HG02678 (cell line): ENCODE data around the gene IRF2BPL.

ENCODE experiments used
- ATAC-seq: cut with Tn5 transposase; IDR thresholded peaks from one replicate; pipeline ENCODE4 v1.9.1; 2021; ENCODE audit warnings: mild to moderate bottlenecking, moderate library complexity; ENCODE audit not compliant: unreplicated experiment

The IRF2BPL gene

DNA sequence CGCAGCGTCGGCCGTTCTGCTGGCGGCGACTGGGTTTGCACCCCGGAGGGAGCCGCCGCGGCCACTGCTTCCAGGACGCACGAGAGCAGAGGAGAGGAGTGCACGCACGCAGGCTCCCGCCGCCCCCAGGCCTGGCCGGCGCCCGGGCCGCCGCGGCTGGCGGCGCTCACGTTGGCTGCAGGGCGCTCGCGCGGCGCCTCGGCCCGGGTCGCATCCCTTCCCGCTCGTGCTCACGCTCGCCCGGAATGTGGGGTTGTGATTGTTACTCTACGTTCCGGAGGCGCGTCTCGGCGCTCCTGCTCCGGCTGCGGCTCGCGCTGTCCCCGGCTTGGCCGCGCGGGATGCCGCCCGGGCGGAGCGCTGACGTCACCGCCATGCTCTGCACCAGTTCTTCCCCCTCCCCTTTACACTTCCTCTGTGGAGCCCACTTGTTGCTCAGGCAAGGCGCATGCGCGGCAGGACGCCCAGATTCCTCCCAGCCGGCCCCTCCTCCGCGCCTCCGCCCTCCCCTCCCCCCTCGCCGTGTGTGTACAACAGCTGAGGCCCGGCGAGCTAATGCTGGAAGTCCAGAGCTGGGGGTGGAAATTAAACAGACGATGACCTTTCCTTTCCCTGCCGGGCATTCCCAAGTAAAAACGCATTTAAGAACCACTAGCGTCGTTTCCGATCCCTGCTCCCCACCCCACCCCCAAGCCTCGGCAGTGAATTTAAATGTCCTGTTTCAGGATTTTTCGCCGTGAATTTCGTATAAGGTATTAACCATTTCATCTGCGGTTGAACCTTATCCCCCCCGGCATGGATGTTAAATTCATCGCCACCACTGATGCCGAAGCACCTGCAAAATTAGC lies at the start of gene IRF2BPL:
IRF2BPL (minus strand) TSS at position 325 of the 848 bp plus-strand sequence. CDS start 916 bp downstream, outside the sequence.
- peak; percentile 79 for ATAC-seq

DNA sequence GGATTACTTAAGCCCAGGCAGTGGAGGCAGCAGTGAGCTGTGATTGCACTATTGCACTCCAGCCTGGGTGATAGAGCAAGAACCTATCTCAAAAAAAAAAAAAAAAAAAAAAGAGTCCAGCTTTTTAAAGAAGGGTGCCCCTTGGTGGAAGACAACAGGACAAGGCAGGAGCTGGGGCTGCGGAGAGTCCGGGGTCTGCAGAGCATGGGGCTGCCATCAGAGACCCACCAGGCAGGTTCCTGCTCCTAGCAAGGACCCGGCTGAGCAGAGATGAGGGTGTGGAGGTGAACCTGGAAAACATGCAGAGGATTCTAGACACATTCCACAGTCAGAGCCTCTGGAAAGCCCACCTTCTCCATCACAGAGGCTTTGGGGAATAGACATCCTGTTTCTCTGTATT lies 48.5 kb upstream of the IRF2BPL start:
- no peak for ATAC-seq

DNA sequence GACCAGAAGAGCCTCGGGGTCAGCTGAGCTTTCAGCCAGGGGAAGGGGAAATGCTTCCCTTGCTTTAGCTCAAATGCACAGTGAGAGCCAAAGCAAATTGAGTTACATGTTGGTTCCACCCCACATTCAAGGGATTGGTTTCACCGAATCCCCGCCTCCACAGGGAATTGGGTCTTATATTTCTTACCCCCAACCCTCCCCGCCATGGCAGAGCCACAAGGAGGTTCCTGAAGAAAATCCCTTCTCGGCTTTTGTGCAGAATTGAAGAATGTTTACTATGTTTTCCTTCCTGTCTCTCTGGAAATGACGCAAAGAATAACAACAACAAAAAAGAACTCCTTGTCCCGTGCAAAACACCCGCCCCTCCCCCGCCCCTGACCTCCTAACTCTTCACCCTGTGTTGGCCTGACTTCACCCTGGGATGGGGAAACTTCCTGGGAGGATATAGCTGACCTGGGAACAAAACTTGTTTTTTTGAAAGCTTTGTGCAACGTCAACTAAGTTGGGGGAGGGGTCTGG lies 47.7 kb upstream of the IRF2BPL start:
- no peak for ATAC-seq

DNA sequence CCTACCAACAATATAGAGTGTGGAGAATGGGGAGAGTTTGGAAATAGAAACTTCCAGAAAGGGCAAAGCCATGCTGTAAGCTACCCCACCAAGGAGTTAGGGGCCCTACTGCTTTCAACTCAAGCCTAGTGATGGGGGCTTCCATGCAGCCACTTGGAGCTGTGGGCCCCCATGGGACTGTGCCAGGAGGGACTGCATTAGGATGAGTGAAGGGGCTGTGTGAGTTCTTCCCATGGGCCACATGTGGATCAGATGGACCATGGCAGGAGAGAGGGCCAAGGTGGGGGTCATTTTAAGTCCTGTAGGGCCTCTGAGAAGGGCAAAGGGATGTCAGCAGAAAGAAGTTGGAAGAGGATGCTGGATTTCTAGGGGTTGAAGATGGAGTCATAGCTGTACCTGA lies 46.5 kb upstream of the IRF2BPL start:
- ATAC-seq, result no peak

DNA sequence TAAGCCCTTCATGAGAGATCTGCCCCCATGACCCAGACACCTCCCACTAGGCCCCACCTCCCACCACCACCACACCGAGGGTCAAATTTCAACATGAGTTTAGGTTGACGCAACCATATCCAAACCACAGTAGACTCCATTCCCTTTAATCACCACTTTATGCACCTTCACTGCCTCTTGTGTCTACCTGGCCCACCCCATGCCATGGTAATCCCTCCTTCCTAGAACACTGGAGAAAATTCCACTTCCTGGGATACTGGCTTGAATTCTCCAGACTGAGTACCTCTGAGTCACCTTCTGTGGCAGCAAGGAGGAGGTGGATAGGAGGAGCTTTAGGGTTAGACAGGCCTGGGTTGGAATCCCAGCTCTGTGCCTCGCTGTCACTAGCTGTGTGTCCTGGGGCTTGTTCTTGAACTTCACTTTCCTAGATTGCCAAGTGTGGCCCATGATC lies 43.5 kb upstream of the IRF2BPL start:
- no peak for ATAC-seq

DNA sequence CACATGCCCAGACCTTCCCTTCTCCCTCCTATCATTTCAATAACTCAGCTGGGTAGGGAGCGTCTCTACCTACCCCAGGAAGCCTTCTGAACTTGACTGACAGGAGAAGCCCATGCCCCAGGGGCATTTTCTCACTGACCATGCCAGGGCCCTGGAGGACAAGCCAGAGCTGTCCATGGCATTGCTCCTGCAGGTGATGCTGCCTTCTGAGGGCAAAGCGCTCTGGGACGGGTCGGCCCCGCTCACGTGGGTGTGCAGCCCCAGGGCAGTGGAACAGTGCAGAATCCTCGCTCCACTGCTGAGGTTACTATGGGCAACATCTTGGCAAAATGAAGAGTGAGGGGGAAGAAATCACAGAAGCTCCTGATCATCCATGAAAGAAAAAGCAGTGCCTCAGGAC lies 41.0 kb upstream of the IRF2BPL start:
- ATAC-seq, result no peak

DNA sequence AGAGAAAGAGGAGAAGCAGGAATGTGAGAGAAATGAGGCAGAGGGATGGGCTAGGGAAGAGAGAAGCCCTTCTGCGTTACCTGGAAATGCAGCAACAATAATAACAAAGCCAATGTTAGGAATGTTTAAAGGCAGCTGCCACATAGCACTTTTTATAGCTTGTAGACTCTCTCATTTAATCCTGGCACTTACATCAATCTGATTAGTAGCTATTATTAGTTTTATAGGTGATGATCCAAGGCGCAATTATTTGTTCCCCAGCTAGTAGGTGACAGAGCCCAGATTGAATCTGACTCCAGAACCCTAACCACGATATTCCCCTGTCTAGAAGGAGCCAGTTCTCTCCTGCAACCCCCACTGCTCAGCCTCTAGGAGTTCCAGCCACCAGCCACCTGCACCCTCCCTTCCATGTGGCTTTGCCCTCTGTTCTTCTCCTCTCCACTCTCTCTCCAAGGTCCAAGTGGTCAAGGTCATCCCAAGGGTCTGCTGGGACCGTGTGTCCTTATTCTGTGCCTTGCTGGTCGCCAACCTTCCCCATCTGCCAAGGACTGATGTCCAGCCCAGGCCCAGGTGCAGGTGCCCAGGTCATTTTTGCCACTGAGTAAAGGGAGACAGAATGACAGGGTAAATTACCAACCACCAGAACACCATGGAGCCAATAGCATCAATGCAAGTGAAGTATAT lies 40.2 kb upstream of the IRF2BPL start:
- ATAC-seq, result no peak

DNA sequence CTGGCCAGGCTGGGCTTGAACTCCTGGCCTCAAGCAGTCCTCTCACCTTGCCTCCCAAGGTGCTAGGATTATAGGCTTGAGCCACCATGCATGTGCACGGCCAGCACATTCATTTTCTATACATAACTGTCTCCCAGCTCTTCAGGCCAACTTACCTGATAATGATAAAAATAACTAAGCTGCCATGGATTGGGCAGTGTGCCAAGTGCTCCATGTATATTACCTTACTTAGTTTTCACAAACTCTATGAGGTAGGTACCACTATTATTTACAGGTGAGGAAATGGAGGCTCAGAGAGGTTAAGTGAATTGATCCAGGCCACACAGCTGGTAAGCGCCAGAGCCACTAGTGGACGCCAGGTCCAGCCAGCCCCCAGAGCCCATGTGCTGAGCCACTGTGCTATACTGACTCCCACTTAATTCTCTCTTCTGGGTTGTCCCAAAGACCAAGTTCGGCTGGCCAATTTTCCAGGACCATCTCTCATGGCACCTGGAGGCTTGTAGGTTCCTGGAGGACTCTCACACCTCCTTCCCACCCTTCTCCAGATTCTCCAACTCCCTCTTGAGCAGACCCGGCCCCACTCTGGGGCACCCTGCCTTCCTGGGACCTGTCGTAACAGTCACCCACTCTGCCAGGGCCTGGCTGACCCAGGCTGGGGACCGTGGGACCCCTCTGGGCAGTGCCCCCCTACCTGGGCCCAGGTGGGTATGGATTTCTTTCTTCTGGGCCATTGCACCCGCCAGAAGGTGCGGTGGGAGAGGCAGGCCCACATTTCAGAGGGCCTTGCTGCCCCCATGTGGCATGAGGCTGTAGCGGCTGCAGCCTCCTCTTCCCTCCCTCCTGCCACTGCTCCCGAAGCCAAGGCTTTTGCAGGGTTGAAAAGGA lies 39.4 kb upstream of the IRF2BPL start:
- no peak for ATAC-seq

DNA sequence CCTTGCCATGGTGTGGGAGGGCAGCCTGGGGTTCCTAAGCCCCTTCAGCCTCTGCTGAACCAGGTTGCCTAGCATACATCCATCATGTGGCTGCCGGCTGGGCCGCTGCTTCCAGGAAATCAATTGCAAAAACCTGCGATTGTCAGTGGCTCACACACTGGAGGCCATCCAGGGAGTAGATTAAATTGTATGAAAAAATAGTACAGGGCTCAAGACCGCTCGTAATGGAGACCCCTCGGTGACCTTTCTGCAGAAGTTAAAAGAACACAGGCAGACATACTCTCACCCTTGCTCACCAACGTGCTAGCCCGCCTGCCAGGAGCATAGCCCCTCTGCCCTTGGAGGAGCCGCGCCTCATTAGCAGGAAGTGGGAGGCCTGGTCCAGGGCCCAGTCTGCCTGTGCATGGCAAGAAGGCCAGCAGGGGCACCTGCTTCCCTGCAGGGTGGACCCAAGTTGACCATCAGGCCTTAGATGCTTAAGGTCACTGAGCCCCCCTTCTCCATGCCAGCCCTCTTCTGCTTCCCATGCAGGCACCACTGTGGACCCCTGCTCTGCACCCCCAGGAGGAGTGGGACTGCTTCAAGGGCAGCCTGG lies 38.2 kb upstream of the IRF2BPL start:
- ATAC-seq, result no peak

DNA sequence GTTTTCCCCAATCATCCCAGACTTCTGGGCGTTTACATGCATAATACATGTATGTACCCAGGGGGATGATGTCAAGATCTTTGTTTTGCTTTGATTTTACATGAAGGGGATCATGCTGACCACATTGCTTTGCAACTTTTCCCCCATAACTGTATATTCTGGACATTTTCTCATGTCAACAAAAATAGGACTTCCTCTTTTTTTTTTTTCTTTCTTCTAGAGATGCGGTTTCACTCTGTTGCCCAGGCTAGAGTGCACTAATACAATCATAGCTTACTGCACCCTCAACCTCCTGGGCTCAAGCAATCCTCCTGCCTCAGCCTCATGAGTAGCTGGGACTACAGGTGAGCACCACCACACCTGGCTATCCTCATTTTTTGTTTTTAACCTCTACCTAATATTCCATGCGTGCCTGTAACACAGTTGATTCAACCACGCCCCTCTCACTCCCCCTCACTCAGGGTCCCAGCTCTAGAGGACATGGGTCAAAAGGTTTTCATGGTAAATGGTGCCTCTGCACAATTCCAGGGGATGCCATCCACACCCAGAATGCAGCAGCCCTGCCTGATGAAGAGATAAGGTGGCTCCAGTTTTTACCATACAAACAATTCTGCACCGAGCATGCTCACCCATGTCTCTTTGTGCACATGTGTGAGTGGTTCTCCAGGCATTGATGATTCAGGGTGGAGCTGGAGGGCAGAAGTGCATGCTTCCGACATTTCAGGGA lies 37.5 kb upstream of the IRF2BPL start:
- no peak for ATAC-seq

DNA sequence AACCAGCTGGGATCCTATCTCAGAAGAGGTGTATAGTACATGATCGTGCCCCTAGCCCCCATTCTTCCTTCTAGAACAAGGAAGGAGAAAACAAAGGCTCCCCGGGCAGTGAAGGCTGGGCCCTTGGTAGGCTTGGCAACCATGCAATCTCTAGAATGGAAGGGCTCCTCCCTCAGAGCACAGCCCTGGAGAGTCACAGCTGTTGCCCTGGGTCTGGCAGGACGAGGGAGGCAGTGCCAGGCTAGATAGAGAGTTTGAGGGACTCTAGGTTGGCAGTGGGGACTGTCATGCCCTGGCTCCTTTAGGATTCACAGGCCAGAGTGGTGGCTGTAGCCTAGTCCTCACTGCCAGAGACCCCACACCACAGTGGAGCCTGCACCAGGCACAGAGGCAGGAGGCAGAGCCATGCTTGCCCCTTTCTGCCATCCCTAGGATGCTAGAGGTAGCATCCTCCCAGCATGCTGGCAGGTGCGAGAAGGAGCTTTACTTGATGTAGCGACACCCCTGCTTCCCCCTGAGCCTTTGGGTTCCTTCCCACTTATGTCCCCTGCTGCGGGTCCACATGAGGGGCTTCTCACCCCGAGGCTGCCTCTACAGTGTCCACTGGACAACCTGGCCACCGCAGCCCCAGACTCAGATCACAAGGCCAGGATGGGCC lies 36.1 kb upstream of the IRF2BPL start:
- ATAC-seq, result no peak

DNA sequence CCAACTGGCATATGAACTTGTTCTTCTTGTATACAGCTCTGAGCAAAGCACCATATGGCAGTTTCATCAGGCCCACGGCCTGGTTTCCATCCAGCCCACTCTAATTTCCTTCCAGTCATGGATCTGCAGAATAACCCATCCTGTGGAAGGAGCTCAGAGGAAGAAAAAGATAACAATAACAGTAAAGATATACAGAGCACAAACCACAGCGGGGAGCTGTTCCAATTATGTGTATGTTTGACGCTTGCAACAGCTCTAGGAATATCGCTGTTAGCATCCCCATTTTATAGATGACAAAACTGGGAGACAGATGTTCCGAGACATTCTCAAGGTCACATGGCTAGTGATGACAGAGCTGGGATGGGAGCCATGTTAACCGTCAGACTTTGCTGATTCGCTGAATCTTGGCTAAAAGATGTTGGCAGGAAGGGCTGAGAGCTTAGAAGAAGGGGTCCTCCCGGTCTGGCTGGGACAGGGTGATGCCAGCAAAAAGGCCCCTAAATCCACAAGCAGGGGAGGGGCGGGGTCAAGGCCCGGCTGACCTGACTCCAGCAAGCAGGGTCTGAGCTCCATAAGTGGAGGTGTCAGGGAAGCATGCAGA lies 35.2 kb upstream of the IRF2BPL start:
- no peak for ATAC-seq

DNA sequence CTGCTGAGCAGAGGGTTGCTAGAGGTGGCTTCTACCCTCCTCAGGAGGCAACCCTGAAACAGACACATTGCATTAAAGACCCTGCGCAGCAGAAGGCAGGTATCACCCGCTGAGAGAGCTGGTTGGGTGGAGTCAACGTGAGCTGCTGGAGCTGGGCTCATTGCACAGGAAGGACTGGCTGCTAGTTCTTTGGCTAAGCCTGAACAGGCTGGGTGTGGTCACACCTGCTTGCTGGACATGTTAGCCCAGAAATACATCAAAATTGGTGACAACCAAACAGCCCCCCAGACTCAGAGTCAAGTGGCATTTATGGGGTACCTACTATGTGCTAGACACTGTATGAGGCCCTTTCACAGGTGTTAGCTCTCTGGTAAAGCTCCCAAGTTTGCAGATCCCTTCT lies 33.8 kb upstream of the IRF2BPL start:
- no peak for ATAC-seq

DNA sequence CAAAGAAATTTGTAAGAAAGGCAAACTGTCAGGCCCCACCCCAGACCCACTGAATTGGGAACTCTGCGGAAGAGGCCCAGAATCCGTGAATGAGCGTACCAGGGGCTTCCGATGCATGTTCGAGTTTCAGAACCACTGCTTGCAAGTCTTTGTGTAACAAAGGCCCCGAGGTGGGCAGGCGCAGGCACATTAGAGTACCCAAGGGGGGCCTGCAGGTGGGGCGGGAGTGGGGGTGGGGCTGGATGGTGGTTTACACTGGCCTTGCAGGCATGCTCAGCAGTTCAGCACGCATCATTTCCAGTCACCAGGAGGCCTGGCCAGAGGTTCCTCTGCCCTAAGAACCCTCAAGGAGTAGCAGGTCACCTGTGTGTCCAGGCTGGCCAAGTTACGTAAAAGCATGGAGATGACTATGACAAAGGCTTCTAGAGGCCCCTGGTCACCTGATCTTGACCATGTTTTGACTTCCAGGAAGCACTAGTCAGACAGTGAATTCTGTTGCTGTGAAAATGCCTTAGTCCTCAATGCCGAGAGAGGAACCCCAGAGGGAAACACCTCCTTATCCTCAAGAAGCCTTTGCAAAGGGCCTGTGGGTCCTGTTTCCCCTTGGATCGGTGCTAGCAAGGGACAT lies 33.2 kb upstream of the IRF2BPL start:
- ATAC-seq, result no peak

DNA sequence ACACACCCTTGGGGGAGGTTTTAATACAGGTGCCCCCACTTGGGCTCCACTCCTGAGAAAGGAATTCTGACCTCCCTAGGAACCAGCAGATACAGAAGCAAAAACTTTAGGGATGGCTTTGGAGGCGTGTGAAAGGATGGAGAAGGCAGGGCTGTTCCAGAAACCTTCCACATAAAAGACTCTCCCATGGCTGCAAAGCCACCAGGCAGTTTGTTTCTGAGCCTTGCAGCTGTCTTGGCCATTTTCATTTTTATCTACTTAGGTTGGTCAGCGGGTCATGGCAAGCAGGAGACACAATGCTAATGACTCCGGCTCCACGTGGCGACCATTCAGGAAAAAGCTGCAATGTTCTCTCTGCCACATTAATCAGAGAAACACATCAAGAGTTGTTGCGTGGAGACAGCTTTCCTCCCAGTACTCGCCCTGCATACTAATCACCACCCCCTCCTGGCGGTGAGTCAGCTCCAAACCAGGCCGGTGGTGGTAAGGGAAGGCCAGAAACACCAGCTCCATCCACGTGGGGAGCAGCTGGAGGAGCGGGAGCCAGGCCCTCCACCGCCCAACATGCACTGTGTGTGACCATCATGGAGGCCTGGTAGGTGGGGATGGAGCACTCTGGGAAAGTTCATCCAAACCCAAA lies 30.9 kb upstream of the IRF2BPL start:
- no peak for ATAC-seq

DNA sequence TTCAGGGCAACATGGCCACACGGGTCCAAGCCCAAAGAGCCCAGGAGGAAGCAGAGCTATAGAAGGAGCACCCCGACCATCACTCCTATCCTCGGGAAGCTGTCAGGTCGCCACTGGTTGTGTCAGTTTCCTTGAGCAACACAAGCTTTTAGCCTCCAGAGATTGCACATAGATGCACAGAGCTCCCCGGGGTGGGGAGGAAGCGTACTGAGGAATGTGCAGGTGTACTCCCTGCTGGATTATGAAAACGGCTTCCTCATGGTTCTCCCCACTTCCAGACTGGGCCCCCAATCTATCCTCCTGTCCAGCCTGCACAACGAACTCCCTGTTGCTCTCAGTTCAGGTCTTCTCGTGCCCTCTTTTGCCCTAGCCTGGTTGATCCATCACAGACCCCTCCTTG lies 30.3 kb upstream of the IRF2BPL start:
- ATAC-seq, result no peak

DNA sequence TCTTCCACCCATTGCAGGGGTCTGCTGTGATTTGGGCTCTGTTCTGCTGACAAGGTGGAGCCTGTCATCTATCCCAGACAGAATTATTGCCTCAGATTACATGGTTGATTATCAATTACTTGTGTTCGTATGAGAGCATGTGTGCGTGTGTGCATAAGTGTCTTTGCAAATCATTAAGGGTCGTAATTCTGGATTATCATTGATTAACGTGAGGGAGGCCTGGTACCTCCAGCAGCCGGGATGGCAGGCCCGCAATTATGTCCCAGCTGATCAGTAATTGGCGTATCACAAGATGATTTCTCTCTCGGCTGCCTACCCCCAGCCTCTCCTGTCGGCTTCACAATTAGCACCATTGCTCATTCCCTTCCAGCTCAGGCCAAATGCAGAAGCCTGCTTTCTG lies 29.6 kb upstream of the IRF2BPL start:
- ATAC-seq, result no peak

DNA sequence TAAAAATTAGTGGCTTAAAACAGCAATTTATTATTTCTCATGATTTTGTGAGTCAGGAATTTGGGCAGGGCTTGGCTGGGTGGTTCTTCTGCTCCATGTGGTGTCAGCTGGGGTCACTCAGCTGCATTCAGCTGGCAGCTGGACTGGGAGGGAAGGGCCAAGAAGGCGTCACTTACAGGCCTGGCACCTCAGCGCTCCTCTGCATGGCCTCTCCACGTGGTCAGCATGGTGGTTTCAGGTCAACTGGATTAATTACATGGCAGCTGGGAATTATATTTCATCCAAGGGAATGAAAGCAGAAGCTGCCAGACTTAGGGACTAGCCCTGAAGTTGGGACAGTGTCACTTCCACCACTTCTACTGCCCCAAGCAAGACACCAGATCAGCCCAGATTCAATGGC lies 27.5 kb upstream of the IRF2BPL start:
- ATAC-seq, result no peak
